COLO668 (cell line): ENCODE results near the gene ZFP57.

ENCODE experiments used
- DNase-seq: peaks from one replicate; lab custom pipeline; 2025; ENCODE audit not compliant: unreplicated experiment; lab: John Stamatoyannopoulos, UW

ZFP57 gene

DNA sequence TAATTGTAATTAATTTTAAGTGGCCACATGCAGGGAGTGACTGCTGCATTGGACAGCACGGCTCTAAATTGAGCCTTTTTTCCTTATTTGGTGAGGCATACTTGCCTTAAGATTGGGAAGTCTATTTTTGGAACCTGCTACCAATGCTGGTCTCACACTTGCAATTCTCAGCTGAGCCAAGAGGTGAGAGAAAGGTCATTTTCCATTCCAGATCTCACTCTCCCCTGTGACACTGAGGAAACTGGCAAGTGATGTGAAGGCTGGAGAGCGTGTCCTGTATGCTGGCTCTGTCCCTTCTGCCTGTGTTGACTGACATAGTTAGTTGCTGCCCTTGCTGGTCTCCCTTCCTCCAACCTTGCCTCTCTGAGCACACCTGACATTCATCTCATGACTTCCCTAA, 24.8 kb downstream of the ZFP57 start:
- DNase-seq: no peak

DNA sequence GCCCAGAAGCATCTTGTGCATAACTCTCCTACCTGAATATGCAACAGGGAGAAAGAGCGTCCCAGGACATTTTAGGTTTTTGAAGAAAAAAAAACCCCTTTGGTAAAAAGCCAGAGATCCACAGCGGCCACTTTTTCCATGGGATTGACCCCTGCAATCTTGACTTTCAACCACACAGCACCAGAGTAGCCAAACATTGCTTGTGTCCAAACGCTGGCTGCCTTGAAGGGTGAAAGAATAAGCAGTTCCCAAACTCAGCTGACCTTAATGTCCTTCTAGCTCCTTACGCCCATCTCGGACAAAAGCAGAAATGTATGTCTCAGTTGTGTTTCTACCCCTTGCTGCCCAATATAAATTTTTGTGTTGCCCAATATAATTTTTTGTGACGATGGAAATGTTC, 25.3 kb downstream of the ZFP57 start:
- DNase-seq: no peak

DNA sequence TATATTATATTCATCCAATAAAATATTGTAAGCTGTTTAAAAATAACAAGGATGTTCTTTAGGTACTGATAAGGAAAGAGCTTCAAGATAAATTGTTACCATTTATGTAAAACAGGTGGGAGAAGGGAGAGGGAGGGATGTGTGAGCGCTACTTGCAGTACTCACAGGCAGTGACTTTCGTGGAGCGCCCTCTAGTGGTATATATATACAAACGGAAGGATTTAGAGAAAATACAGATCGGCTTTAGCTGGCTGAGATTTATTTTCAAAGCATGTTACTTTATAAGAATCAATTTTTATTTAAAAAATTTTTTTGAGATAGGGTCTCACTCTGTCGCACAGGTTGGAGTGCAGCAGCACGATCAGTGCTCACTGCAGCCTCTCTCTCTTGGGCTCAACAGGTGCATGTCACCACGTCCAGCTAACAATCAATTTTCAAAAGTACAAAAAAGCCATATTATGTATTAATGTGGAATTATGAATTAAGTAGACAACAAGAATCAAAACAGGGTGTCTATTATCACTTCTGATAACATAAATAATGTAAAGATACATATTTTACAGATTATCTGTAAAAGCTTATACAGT, 27.4 kb downstream of the ZFP57 start:
- DNase-seq: peak; percentile 26

GRCh38 chr6:29652198-29652584, 28.8 kb downstream of the ZFP57 start:
- DNase-seq: no peak

GRCh38 chr6:29651413-29652197, 29.3 kb downstream of the ZFP57 start:
- DNase-seq: no peak

DNA sequence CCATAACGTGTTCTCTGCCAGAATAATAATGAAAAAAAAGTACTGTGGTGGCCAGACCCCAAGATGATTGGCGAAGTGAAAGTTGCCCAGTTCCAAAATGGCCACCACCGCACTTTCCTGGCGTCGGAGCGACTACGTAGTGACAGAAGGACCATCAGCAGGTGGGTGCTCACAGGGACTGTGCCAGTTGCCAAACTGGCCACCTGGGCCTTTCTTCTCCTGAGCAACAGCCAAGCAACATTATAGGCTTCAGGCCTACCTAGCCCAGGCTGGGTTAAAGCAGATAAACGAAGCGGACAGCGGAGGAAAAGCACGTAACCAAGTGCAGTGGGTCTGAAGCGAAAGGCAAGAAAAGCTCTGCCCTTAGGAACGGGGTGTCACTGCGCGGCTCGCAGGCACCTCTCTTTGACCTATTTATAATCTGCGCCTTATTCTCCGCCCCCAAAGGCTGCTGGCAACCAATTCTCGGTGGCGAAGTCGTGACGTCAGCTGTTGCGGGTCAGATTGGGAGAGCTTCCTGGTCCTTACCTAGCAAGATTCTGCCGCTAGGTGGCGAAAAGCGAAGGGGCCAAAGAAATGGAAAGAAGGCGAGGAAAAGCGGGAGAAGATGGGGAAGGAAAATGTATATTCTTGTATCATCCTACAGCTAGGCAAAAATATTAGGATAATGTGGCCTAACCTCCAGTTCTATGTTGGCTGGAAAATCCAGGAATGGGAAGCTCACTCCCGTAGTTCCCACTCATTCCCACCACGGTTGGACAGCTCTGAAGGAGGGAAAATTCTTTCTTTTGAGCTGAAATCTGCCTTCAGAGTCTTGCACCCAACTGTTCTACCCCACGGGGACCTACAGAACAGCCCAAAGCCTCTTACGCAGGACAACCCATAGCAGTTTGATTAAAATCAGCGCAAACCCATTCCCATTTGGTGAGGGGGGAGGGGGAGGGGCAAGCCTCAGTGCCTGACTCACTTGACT, 31.0 kb downstream of the ZFP57 start:
- peak; percentile 93 for DNase-seq

DNA sequence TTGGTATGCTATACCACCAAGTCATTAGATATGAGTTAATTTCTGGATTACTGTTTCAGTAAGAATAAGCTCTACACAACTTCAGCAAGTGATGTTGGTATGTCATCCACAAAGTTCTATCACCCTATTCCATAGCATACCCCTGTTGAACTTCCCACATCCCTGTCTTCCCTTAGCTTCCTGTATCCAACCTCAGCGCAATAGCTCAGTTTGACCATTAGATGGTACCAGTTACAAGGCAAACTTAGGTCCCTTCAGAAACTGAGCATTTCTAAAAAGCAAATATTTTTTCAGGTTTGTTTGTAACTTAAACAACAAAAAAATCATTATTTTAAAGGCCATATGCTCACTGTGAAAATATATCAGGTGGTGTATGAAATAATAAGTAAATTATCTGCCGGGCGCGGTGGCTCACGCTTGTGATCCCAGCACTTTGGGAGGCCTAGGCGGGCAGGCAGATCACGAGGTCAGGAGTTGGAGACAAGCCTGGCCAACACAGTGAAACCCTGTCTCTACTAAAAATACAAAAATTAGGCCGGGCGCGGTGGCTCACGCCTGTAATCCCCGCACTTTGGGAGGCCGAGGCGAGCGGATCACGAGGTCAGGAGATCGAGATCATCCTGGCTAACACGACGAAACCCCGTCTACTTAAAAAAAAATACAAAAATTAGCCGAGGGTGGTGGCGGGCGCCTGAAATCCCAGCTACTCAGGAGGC, 32.9 kb downstream of the ZFP57 start:
- DNase-seq: peak; percentile 1

GRCh38 chr6:29641430-29642148, 39.4 kb downstream of the ZFP57 start:
- no peak for DNase-seq

GRCh38 chr6:29637247-29637646, 43.7 kb downstream of the ZFP57 start:
- no peak for DNase-seq

DNA sequence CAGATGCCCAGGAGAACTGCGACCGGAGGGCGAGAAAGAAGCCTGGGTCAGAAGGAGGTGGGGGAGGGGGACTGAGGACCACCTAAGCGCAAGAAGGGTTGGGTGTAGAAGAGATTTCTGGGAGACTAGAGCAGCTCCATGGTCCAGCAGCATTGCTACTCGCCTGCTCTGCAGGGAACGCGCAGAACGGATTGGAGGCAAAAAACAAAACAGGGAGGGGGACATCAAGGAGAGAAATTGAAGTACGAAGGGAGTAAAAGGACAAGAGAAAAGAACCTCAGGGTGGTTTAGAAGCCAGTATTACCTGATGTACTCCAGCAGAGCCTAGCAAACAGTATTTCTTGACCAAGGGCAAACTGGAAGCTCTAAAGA, 47.4 kb downstream of the ZFP57 start:
- DNase-seq: no peak

GRCh38 chr6:29632789-29633533, 48.0 kb downstream of the ZFP57 start, which contains the start of gene GABBR1:
TSS of gene GABBR1 (minus strand) at chr6:29633183. CDS start at chr6:29632385, 798 bp downstream.
- DNase-seq: peak; percentile 62

DNA sequence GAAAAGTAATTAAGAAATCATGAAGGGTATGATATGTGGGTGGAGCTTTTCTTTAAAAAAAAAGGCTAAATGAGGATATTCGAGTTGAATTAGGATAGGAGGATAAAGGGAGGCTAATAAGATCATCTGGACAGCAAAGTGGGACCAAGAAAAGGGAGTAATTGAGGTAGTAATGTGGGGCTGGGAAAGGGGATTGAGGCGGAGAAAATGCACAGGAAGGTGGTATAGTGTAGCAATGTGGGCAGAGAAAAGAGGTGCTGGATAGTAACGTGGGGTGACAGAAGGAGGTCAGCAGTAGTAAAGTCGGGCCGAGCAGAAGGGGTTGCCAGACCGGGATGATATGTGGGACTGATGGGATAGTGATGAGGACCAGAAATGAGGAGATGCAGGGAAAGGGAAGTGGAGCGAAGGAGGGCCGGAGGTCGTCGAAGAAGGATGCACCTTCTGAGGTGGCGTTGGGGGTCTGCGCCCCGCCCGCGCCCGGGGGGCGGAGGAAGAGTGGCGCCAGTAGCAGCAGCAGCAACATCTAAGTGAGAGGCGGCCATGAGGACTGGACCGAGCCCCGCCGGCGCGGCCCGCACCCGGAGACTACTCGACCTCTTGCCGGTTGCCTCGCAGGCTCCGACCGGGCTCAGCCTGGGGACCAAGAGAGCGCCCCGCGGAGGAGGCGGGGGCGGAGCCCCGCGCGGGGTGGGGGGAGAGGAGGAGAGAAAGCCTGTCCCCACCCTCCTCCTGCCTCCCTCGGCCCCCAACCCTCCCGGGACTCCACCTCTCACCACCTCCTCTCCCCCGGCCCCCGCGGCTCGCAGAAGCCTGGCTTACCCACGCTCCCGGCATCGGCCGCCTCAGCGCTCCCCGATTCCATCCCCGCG, 48.9 kb downstream of the ZFP57 start:
- DNase-seq: peak; percentile 16

DNA sequence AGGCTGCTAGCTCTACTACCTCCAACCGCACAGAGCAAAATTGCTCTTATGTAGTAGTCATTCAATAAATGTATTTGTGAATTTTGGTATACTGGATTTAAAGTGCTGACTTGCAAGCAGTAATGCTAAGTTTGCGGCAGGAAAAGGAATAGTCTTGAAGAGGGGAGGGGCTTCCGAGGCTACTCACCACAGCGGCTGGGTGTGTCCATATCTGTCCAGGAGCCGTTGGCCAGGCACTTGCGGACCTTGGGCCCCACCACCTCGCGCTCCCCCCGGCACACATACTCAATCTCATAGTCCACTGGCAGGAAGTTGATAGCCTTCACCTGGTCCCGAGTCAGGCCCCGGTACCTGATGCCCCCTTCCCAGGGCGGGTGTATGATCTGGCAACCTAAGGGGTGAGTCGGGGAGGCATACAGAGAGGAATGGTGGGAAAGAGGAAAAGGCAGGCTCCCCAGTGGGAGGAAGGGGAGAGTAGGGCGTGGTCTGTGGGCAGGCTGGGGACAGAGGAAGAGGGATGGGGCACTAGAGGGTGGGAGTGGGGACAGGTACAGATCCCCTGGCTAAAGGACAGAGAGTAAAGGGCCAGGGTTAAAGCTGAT, 49.6 kb downstream of the ZFP57 start:
- no peak for DNase-seq

GRCh38 chr6:29630315-29630714, 50.6 kb downstream of the ZFP57 start:
- DNase-seq: no peak

DNA sequence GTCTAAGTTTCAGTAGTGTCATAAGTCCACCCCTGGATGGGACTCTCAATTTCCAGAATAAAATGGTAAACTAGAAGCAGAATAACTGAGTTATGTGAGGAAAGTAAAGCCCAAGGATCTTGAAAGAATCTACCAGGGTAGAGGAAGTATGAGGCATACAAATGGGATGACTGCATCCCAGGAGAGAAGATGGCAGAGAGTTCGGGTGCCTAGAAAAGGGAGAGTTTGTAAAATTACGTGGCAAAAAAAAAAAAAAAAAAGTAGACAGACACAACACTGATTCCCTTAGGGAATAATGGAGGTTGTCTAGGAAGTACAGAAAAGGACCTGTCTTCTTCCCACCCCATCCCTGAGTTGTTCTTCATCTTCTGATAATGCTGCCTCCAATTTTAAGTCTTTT, 51.4 kb downstream of the ZFP57 start:
- DNase-seq: no peak

- DNase-seq: peak; percentile 64
Observed at GRCh38 chr6:29628419-29629281, 52.3 kb downstream of the ZFP57 start.

- no peak for DNase-seq
Observed at GRCh38 chr6:29627755-29628418, 53.1 kb downstream of the ZFP57 start.
